NCI-H2029 treated with DMSO at 0.1 percent for 48 hours (cell line): ENCODE results near the gene NUDT21.
"Not testable (repeated sequence)": the region's sequence is repeated elsewhere in the genome, so short reads cannot be mapped to it uniquely, and the experiment has no call there.

ENCODE experiments used
- DNase-seq: peaks from one replicate; lab custom pipeline; 2025; lab: John Stamatoyannopoulos, UW

Gene NUDT21

GRCh38 chr16:56380778-56381485 is 70.2 kb downstream of the NUDT21 start:
- DNase-seq = not testable (repeated sequence)
